HepG2 (cell line): Measurements from ENCODE around the gene C1S. TPM values are rescaled to one million over a fixed set of nuclear protein-coding genes. Genes with fewer than 3 reads are reported as not detected.

Experiments used
- AFF4 ChIP-seq: sonication (generic); formaldehyde crosslinking; IDR thresholded peaks from 2 replicates; pipeline ENCODE4 v1.4.0; 2020; ENCODE audit warnings: missing genetic modification reagents
- DMAP1 ChIP-seq: IDR thresholded peaks from 2 replicates; pipeline ENCODE4 v1.6.1; 2016
- EP300 ChIP-seq, 3 experiments: sonication (generic) in 1 of 3; formaldehyde crosslinking in 1 of 3; IDR thresholded peaks; 2 replicates each; pipeline versions ENCODE4 v1.5.1 to v1.6.1; 2011 to 2020; ENCODE audit warnings: low read depth in 2 of 3, low read length in 2 of 3, borderline replicate concordance in 1 of 3, improper control_type of control experiment in 1 of 3, mild to moderate bottlenecking in 1 of 3, missing genetic modification reagents in 1 of 3, moderate library complexity in 1 of 3
- FOXA1 ChIP-seq, 2 experiments: fragments of 450-650 bp in 1 of 2; sonication (generic) in 1 of 2; formaldehyde crosslinking in 1 of 2; IDR thresholded peaks; 2 replicates each; pipeline versions ENCODE4 v1.4.0 to v1.6.1; 2016 to 2020; ENCODE audit warnings: missing genetic modification reagents in 1 of 2
- HCFC1 ChIP-seq: fragments of 150-350 bp; IDR thresholded peaks from 2 replicates; pipeline ENCODE4 v1.6.1; 2014; ENCODE audit warnings: low read depth, low read length
- MAFK ChIP-seq, 2 experiments: IDR thresholded peaks in 1 of 2; conservative IDR thresholded peaks in 1 of 2; 2 replicates each; pipeline ENCODE4 v1.6.1; 2011; ENCODE audit warnings: improper control_type of control experiment in 2 of 2, low read length in 2 of 2
- NR2C2 ChIP-seq: sonication (generic); formaldehyde crosslinking; IDR thresholded peaks from 2 replicates; pipeline ENCODE4 v1.4.0; 2020; ENCODE audit warnings: missing genetic modification reagents, mild to moderate bottlenecking, moderate library complexity, borderline replicate concordance
- RBM39 ChIP-seq: fragments of 200-400 bp; formaldehyde crosslinking; IDR thresholded peaks from one replicate; pipeline ENCODE4 v1.6.1; 2018; ENCODE audit warnings: antibody characterized with exemption, mild to moderate bottlenecking, low read depth, low read length; ENCODE audit not compliant: poor library complexity, severe bottlenecking
- RCOR2 ChIP-seq: IDR thresholded peaks from 2 replicates; pipeline ENCODE4 v1.6.1; 2016; ENCODE audit warnings: missing biosample characterization, missing genetic modification reagents
- SNAPC5 ChIP-seq: sonication (generic); formaldehyde crosslinking; IDR thresholded peaks from 2 replicates; pipeline ENCODE4 v1.8.1; 2023; ENCODE audit warnings: mild to moderate bottlenecking, missing genetic modification reagents, borderline replicate concordance
- SP140L ChIP-seq: sonication (generic); formaldehyde crosslinking; IDR thresholded peaks from 2 replicates; pipeline ENCODE4 v1.4.0; 2020; ENCODE audit warnings: missing genetic modification reagents, borderline replicate concordance
- SP5 ChIP-seq: IDR thresholded peaks from 2 replicates; pipeline ENCODE4 v1.6.1; 2016; ENCODE audit warnings: low read depth, borderline replicate concordance
- ZBTB8A ChIP-seq: sonication (generic); formaldehyde crosslinking; IDR thresholded peaks from 2 replicates; pipeline ENCODE4 v1.4.0; 2020; ENCODE audit warnings: mild to moderate bottlenecking, low read depth, missing genetic modification reagents, borderline replicate concordance
- ZFP91 ChIP-seq: sonication (generic); formaldehyde crosslinking; IDR thresholded peaks from 2 replicates; pipeline ENCODE4 v1.9.0; 2022; ENCODE audit warnings: missing genetic modification reagents, mild to moderate bottlenecking, borderline replicate concordance
- ZNF12 ChIP-seq: sonication (generic); formaldehyde crosslinking; IDR thresholded peaks from 2 replicates; pipeline ENCODE4 v1.5.0; 2020; ENCODE audit warnings: missing genetic modification reagents
- ZNF225 ChIP-seq: sonication (generic); formaldehyde crosslinking; IDR thresholded peaks from 2 replicates; pipeline ENCODE4 v1.4.0; 2020; ENCODE audit warnings: mild to moderate bottlenecking, missing genetic modification reagents
- ZNF274 ChIP-seq: sonication (generic); formaldehyde crosslinking; IDR thresholded peaks from 2 replicates; pipeline ENCODE4 v1.5.1; 2020; ENCODE audit warnings: mild to moderate bottlenecking, missing genetic modification reagents
- ZNF570 ChIP-seq: sonication (generic); formaldehyde crosslinking; IDR thresholded peaks from 2 replicates; pipeline ENCODE4 v1.4.0; 2020; ENCODE audit warnings: mild to moderate bottlenecking, missing genetic modification reagents, borderline replicate concordance
- ZNF589 ChIP-seq: sonication (generic); formaldehyde crosslinking; conservative IDR thresholded peaks from 2 replicates; pipeline ENCODE4 v1.8.0; 2022; ENCODE audit warnings: mild to moderate bottlenecking, moderate library complexity, missing genetic modification reagents
- ZNF639 ChIP-seq: conservative IDR thresholded peaks from 2 replicates; pipeline ENCODE4 v1.6.1; 2018; ENCODE audit warnings: missing genetic modification reagents
- ZNF660 ChIP-seq: sonication (generic); formaldehyde crosslinking; IDR thresholded peaks from 2 replicates; pipeline ENCODE4 v1.5.1; 2020; ENCODE audit warnings: mild to moderate bottlenecking, low read depth, missing genetic modification reagents, borderline replicate concordance
- ZNF772 ChIP-seq: sonication (generic); formaldehyde crosslinking; IDR thresholded peaks from 2 replicates; pipeline ENCODE4 v1.5.0; 2020; ENCODE audit warnings: mild to moderate bottlenecking, missing genetic modification reagents
- polyA plus RNA-seq, 8 experiments: library from polyadenylated mRNA; depleted of rRNA in 3 of 8; stranded (reverse) in 7 of 8; unstranded in 1 of 8; fragments of >200 nt; fragmentation: Illumina TruSeq in 4 of 8; extraction: Trizol in 4 of 8; gene quantifications; 2 replicates each; pipeline versions ENCODE4 v1.2.1 to v1.2.3, GENCODE V29; 2011 to 2016; ENCODE audit warnings: low read depth in 4 of 8, missing spikeins in 1 of 8, mixed read lengths in 1 of 8; ENCODE audit not compliant: insufficient read depth in 1 of 8
- total RNA-seq, 5 experiments: library from RNA; depleted of rRNA; stranded (reverse); fragments of >200 nt; fragmentation: Illumina TruSeq; extraction: Trizol; gene quantifications; 2 replicates each; pipeline ENCODE4 v1.2.3, GENCODE V29; 2016; ENCODE audit warnings: low read depth in 1 of 5

The C1S gene
- total and polyA plus RNA-seq, 2 of the 13 experiments (the other 11 are each of a cell fraction or from before 2014, with no cell fraction given): 14.5 to 18.2 TPM

- no peak for TF ChIP-seq RBM39
- no peak for TF ChIP-seq FOXA1 (IDR thresholded peaks at IDR 0.05)
- no peak for TF ChIP-seq FOXA1 (CRISPR knock-in tag; IDR thresholded peaks at IDR 0.05)
- TF ChIP-seq DMAP1 (CRISPR knock-in tag): no peak; the same call in 1 of the 2 replicates
- TF ChIP-seq ZNF225: no peak
- no peak for TF ChIP-seq HCFC1
- peak; percentile 52; the same call in 1 of the 2 replicates for TF ChIP-seq NR2C2 (CRISPR knock-in tag)
- TF ChIP-seq SP5 (CRISPR knock-in tag): no peak
- no peak for TF ChIP-seq ZNF660 (CRISPR knock-in tag)
- no peak for TF ChIP-seq ZNF274 (CRISPR knock-in tag)
- peak; percentile 45 to 70; a peak in 3 of 4 replicates for TF ChIP-seq EP300 (IDR thresholded peaks at IDR 0.05; ENCODE audit: low read depth in 2 of 2, low read length in 2 of 2)
- TF ChIP-seq EP300 (CRISPR knock-in tag; IDR thresholded peaks at IDR 0.05; ENCODE audit: borderline replicate concordance): peak; percentile 57; the same call in 1 of the 2 replicates
- TF ChIP-seq ZNF639: no peak
- peak; percentile 74; the same call in 1 of the 2 replicates for TF ChIP-seq ZNF12 (CRISPR knock-in tag)
- TF ChIP-seq AFF4: no peak
- TF ChIP-seq MAFK (conservative IDR thresholded peaks at IDR 0.05 in 1 of 2, IDR thresholded peaks at IDR 0.05 in 1 of 2; ENCODE audit: low read length in 2 of 2): no peak
- no peak for TF ChIP-seq ZFP91 (CRISPR knock-in tag)
- TF ChIP-seq ZBTB8A (CRISPR knock-in tag): no peak
- TF ChIP-seq SP140L (CRISPR knock-in tag): no peak
- peak; percentile 48; the same call in 1 of the 2 replicates for TF ChIP-seq ZNF589
- TF ChIP-seq ZNF570: no peak
- TF ChIP-seq ZNF772 (CRISPR knock-in tag): no peak
- TF ChIP-seq SNAPC5 (CRISPR knock-in tag): no peak
- TF ChIP-seq RCOR2 (CRISPR knock-in tag): no peak
Measured at GRCh38 chr12:7108796-7109571, 48.5 kb downstream of the C1S start, which contains the start of gene C1RL (continued).
